Renal cortical epithelial cell (primary cell): ENCODE measurements around the gene BTBD9. TPM values are rescaled to one million over a fixed set of nuclear protein-coding genes. Genes with fewer than 3 reads are reported as not detected.

Source experiments
- total RNA-seq: library from RNA; depleted of rRNA; stranded (reverse); fragments of >200 nt; gene quantifications from 2 replicates; pipeline ENCODE4 v1.2.3, GENCODE V29; 2014

BTBD9 gene
- total RNA-seq, 1 donor from 2014 or later, result 18.8 TPM

Other genes with a start within 250 kb of the BTBD9 start
- gene GLO1, start 63.2 kb upstream of the BTBD9 start, total RNA-seq, result 117 and 219 TPM in 2 replicates
- gene DNAH8, start 75.4 kb upstream of the BTBD9 start, total RNA-seq, result under 0.01 TPM in 1 of 2 replicates, not detected in the other